ENCODE results near the gene ZNF423. TPM values are rescaled to one million over a fixed set of nuclear protein-coding genes. Genes with fewer than 3 reads are reported as not detected.

The ZNF423 gene
- total and polyA plus RNA-seq, 7 donors, result 0.69 to 19.7 (median 3.6) TPM

- H3K27me3 ChIP-seq, result peaks cover 0 to 8% (median 0%) of the 10 kb centered on the region in 3 donors
- intact Hi-C loops (cut with DNase I), result no loop called here
- no peak overlapping the region for H3K27ac ChIP-seq
- H3K9me3 ChIP-seq, result no peaks in the 10 kb centered on the region
- no peaks in the 10 kb centered on the region for H3K4me1 ChIP-seq
- WGBS, 2 donors, result 80 to 90% methylated on average over 7 of the region's 7 CpGs
- H3K4me3 ChIP-seq, result no peak overlapping the region
- DNase-seq, result peak; percentile 19
- H3K36me3 ChIP-seq, result no peaks in the 10 kb centered on the region
- TF ChIP-seq POLR2AphosphoS5 (IDR thresholded peaks at IDR 0.05) (no peak), CTCF (IDR thresholded peaks at IDR 0.05) (no peak), EP300 (IDR thresholded peaks at IDR 0.05) (no peak), POLR2A (IDR thresholded peaks at IDR 0.05) (no peak)
Measured at GRCh38 chr16:49439050-49439449, 416.9 kb downstream of the ZNF423 start.

Small RNA genes within 50 kb of the gene (small RNA-seq; reads per million reads assigned to genes)
- gene MRPS21P7 (0 reads per million in 3 donors), gene MRPS21P8 (0 reads per million in 3 donors)

Other genes with a start within 250 kb of the ZNF423 start
- gene CNEP1R1, start 169.1 kb upstream of the ZNF423 start, total RNA-seq, result 10 to 100 TPM; 10.2 to 18.9 (median 14.1) TPM
- gene CNEP1R1, start 169.1 kb upstream of the ZNF423 start, polyA plus RNA-seq, result 10 to 100 TPM in 1 of 3 donors, 1 to 10 TPM in 2; 6.5 to 10.9 (median 9.0) TPM
- gene HEATR3, start 209.9 kb upstream of the ZNF423 start, total RNA-seq, result 10 to 100 TPM; 14.0 to 20.5 (median 15.1) TPM
- gene HEATR3, start 209.9 kb upstream of the ZNF423 start, polyA plus RNA-seq, result 10 to 100 TPM in 1 of 3 donors, 1 to 10 TPM in 2; 5.4 to 13.1 (median 7.2) TPM